Coronary artery (tissue), 2 donors: ENCODE results near the gene EGFLAM.

Experiments
- DNase-seq: peaks from one replicate; pipeline ENCODE4 v3.0.0-alpha.2; 2017; ENCODE audit warnings: low spot score
- H3K27ac ChIP-seq, 2 donors: fragments of 200-600 bp; sonication (generic); one replicate each; pipeline ENCODE4 v1.5.1; 2016 to 2019
- H3K4me3 ChIP-seq: fragments of 200-600 bp; sonication (generic); 2 replicates; pipeline ENCODE4 v1.5.1; 2016; ENCODE audit warnings: mild to moderate bottlenecking, moderate library complexity
- TF ChIP-seq, protein P1 (sequence below): fragments of 200-600 bp; sonication (generic); IDR thresholded peaks from one replicate; pipeline ENCODE4 v1.5.1; 2019; ENCODE audit warnings: antibody characterized with exemption

The EGFLAM gene

GRCh38 chr5:38466424-38467189 is 208.2 kb downstream of the EGFLAM start:
- H3K4me3 ChIP-seq, result peak overlapping the region; percentile 54
- DNase-seq, result peak; percentile 97
- peak overlapping the region; percentile 94 to 96 for H3K27ac ChIP-seq
- TF ChIP-seq, protein P1, sequence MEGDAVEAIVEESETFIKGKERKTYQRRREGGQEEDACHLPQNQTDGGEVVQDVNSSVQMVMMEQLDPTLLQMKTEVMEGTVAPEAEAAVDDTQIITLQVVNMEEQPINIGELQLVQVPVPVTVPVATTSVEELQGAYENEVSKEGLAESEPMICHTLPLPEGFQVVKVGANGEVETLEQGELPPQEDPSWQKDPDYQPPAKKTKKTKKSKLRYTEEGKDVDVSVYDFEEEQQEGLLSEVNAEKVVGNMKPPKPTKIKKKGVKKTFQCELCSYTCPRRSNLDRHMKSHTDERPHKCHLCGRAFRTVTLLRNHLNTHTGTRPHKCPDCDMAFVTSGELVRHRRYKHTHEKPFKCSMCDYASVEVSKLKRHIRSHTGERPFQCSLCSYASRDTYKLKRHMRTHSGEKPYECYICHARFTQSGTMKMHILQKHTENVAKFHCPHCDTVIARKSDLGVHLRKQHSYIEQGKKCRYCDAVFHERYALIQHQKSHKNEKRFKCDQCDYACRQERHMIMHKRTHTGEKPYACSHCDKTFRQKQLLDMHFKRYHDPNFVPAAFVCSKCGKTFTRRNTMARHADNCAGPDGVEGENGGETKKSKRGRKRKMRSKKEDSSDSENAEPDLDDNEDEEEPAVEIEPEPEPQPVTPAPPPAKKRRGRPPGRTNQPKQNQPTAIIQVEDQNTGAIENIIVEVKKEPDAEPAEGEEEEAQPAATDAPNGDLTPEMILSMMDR, result no peak

- DNase-seq, result peak; percentile 92
- H3K4me3 ChIP-seq, result peak overlapping the region; percentile 54
- TF ChIP-seq, protein P1, result no peak
- peak overlapping the region; percentile 94 to 96 for H3K27ac ChIP-seq
These were observed 209.1 kb downstream of the EGFLAM start for GRCh38 chr5:38467353-38468040.

DNA sequence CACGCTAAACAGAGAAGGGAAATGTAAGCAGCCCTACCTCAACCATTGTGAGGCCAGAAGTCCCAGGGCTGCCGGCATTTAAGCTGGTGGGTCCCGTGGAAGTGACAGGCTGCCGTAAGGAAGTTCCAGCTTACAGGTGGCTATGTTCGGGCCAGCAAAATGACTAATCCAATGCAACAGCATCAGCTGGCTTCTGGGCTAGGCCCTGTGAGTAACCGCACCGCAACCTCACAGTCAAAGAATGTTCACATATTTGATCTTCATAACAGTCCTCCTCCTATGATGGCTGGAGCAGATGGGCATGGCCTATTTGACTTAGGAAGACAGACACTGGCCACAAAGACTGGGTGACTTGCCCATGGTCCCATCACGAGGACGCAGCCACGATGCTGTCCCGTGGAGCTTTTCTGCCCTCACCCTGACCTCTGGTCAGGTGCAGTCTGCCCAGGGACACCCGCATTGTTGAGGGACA is 209.9 kb downstream of the EGFLAM start:
- peak; percentile 88 for DNase-seq
- TF ChIP-seq, protein P1, result no peak
- H3K4me3 ChIP-seq, result peak overlapping the region; percentile 54
- H3K27ac ChIP-seq, result peak overlapping the region; percentile 94 to 96

DNA sequence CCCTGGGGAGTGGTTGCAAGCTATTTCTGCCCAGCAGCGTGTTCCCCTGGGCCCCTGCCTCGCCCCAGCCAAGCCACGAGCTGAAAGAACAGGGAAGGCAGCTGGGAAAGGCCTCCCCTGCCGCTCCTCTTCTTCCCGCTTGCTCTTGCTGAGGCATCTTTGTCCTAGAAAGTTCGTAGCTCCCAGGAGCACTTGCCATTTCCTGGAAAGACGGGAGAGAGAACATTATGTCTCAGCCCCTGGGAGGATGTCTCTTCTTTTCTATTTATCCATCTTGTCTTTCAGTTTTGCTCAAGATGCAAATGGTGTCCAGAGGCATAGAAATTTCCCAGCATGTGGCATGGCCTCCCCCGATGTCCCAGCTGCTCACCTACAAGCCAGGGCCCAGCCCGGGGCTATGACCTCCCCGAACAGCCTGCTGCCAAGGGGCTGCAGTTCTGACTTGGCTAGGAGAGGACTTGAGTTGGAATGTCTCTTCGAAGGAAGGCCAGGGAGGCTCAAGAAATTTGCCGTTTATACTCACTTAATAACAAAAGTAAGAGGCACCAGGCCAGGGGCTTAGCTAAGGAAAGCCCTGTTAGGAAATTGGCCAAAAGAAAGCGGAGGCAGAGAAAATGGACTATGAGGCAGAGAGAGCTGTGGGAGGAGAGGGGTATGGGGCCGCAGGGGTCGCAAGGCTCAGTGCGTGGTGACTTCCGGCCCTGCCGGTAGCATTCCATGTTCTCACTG is 210.8 kb downstream of the EGFLAM start:
- peak overlapping the region; percentile 94 to 96 for H3K27ac ChIP-seq
- TF ChIP-seq, protein P1, result no peak
- DNase-seq, result peak; percentile 84
- H3K4me3 ChIP-seq, result no peak overlapping the region

DNA sequence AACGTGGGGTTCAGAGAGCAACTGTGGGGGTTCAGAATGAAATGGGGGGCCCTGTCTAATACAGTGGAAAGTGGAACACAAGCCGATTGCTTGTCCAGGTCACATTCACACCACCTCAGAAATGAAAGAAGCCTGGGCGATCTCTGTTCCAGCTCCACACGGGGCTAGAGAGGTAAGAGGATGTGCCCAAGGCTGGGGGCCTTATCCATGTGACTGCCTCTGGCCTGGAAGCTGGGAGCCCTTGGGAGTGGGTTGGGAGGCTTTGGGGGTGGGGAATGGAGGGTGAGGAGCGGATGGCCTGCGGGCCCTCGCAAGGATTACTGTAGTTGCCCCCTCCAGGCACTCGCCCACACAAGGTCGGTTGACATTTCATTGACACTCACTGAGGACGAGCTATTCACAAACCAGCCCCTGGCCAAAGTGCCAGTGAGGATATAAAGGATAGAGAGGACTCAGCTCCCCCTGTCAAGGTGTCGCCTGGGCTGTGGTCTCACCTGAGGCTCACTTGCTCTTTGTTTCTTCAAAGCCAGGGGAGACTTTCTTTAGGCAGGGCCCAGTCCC is 211.4 kb downstream of the EGFLAM start:
- Histone ChIP-seq H3K27ac (peak overlapping the region; percentile 94 to 96), H3K4me3 (no peak overlapping the region)
- TF ChIP-seq, protein P1, result no peak
- no peak for DNase-seq

DNA sequence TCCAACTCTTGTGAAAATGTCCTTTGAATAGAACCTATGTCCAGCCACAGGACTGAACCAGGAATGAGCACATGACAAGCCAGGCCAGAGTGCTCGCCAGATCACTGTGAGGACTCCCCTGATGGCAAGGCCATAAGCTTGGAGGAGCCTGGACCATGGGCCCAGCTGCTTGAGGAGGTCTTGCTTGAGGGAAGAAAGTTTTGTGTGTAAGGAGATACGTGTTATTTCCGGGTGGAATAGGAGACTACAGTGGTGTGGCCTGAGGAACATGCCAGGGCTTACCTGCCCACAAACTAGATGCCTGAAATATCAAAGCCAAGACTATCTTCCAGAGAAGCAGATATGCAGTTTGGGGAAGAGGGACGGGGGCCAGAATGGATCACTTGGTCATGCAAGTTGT is 213.3 kb downstream of the EGFLAM start:
- no peak overlapping the region for H3K27ac ChIP-seq
- H3K4me3 ChIP-seq, result no peak overlapping the region
- DNase-seq, result no peak
- TF ChIP-seq, protein P1, result no peak
